Endodermal cell (in vitro differentiated cells): ENCODE results near the gene SSBP3. TPM values are rescaled to one million over a fixed set of nuclear protein-coding genes. Genes with fewer than 3 reads are reported as not detected.

Experiments used
- DNase-seq: peaks from one replicate; pipeline ENCODE4 v3.0.0-alpha.2; 2017
- H3K27ac ChIP-seq: 2 replicates; pipeline ENCODE4 v1.5.1; 2013; ENCODE audit warnings: mild to moderate bottlenecking, low read depth, low read length, moderate library complexity
- H3K27me3 ChIP-seq: 2 replicates; pipeline ENCODE4 v1.6.1; 2013; ENCODE audit warnings: mild to moderate bottlenecking, low read length, moderate library complexity; ENCODE audit not compliant: insufficient read depth, control insufficient read depth, poor library complexity, severe bottlenecking
- H3K36me3 ChIP-seq: 2 replicates; pipeline ENCODE4 v1.7.0; 2013; ENCODE audit warnings: mild to moderate bottlenecking, low read length, moderate library complexity; ENCODE audit not compliant: control insufficient read depth, insufficient read depth
- H3K4me1 ChIP-seq: one replicate; pipeline ENCODE4 v1.7.0; 2013; ENCODE audit warnings: low read length; ENCODE audit not compliant: control insufficient read depth, insufficient read depth
- H3K4me3 ChIP-seq: 2 replicates; pipeline ENCODE4 v1.5.1; 2013; ENCODE audit warnings: mild to moderate bottlenecking, low read length, moderate library complexity
- H3K9ac ChIP-seq: 2 replicates; pipeline ENCODE4 v1.6.1; 2013; ENCODE audit warnings: mild to moderate bottlenecking, low read length, moderate library complexity; ENCODE audit not compliant: poor library complexity, severe bottlenecking; ENCODE audit errors: extremely low read depth
- H3K9me3 ChIP-seq: 2 replicates; pipeline ENCODE4 v1.6.1; 2013; ENCODE audit warnings: mild to moderate bottlenecking, low read length, moderate library complexity; ENCODE audit not compliant: control insufficient read depth
- H3K27ac Mint-ChIP-seq: 2 replicates; pipeline ENCODE4 v1.8.0; 2020; ENCODE audit warnings: mixed read lengths
- H3K27me3 Mint-ChIP-seq: 2 replicates; pipeline ENCODE4 v1.8.0; 2021; ENCODE audit warnings: mild to moderate bottlenecking, mixed read lengths; ENCODE audit not compliant: insufficient read depth
- H3K36me3 Mint-ChIP-seq: 2 replicates; pipeline ENCODE4 v1.8.0; 2020; ENCODE audit warnings: low read depth, mixed read lengths
- H3K4me1 Mint-ChIP-seq: 2 replicates; pipeline ENCODE4 v1.8.0; 2020; ENCODE audit warnings: mixed read lengths
- H3K4me3 Mint-ChIP-seq: 2 replicates; pipeline ENCODE4 v1.8.0; 2020; ENCODE audit warnings: mild to moderate bottlenecking, moderate library complexity, mixed read lengths
- H3K9me3 Mint-ChIP-seq: 2 replicates; pipeline ENCODE4 v1.8.0; 2020; ENCODE audit warnings: mild to moderate bottlenecking, mixed read lengths
- WGBS, 2 experiments: methylation state at CpG; one replicate each; pipeline versions ENCODE4 v1.1.5 to v1.1.7; 2013; ENCODE audit warnings: missing lambda C conversion rate in 2 of 2, mixed read lengths in 1 of 2; ENCODE audit not compliant: insufficient coverage in 1 of 2, insufficient read length in 1 of 2; 5-methylcytosine and 5-hydroxymethylcytosine counted together
- total RNA-seq, 2 donors: library from RNA; stranded (reverse); fragmentation: NEBNext Ultra II Directional in 1 of 2; extraction: Animal tissue kit (Norgen Biotek cat#: 25700) in 1 of 2; gene quantifications; 2 replicates in 1 of 2; 3 replicates in 1 of 2; pipeline ENCODE4 v1.2.1, GENCODE V29; 2021
- TF ChIP-seq, protein P1 (sequence below): fragments of 200-600 bp; sonication (generic); conservative IDR thresholded peaks from 2 replicates; pipeline ENCODE4 v1.5.0; 2021; ENCODE audit warnings: antibody characterized with exemption, mild to moderate bottlenecking

SSBP3 gene
- total RNA-seq, 2 donors from 2014 or later: 342 TPM

DNA sequence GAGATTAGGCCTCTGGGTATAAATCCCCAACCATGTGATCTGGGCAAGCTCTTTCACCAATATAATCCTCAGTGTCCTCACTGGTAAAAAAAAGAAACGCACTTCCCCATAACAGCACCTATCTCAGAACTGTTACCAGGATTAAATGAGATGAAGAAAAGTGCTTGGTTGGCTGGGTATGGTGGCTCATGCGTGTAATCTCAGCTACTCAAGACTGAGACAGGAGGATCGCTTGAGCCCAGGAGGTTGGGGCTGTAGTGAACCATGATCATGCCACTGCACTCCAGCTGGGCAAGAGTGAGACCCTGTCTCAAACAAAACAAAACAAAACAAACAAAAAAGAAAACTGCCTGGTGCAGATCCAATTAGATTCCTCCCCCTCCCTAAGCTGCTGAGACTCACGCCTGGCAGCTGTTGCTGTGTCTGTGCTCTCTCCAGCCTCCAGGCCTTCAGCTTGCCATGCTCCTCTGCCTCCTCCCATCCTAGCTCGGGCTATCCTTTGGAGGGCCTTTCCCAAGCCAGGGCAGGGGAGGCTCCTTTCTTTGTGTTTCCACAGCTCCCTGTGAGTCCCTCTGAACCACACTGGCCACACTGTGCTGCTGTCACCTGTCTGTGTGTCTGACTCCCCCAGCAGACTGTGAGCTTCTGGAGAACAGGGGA is 225.4 kb downstream of the SSBP3 start:
- no peak for DNase-seq
- peaks cover under 1% of the 10 kb centered on the region for H3K9me3 Mint-ChIP-seq
- Histone ChIP-seq H3K4me3 (no peak overlapping the region), H3K27ac (peak overlapping the region; percentile 67), H3K9ac (no peak overlapping the region), H3K9me3 (no peaks in the 10 kb centered on the region), H3K27me3 (no peaks in the 10 kb centered on the region), H3K36me3 (no peaks in the 10 kb centered on the region), H3K4me1 (peaks cover 2% of the 10 kb centered on the region)
- no peak overlapping the region for H3K4me3 Mint-ChIP-seq
- no peak overlapping the region for H3K27ac Mint-ChIP-seq
- peaks cover 7% of the 10 kb centered on the region for H3K36me3 Mint-ChIP-seq
- H3K27me3 Mint-ChIP-seq: no peaks in the 10 kb centered on the region
- peaks cover 5% of the 10 kb centered on the region for H3K4me1 Mint-ChIP-seq
- TF ChIP-seq, protein P1, sequence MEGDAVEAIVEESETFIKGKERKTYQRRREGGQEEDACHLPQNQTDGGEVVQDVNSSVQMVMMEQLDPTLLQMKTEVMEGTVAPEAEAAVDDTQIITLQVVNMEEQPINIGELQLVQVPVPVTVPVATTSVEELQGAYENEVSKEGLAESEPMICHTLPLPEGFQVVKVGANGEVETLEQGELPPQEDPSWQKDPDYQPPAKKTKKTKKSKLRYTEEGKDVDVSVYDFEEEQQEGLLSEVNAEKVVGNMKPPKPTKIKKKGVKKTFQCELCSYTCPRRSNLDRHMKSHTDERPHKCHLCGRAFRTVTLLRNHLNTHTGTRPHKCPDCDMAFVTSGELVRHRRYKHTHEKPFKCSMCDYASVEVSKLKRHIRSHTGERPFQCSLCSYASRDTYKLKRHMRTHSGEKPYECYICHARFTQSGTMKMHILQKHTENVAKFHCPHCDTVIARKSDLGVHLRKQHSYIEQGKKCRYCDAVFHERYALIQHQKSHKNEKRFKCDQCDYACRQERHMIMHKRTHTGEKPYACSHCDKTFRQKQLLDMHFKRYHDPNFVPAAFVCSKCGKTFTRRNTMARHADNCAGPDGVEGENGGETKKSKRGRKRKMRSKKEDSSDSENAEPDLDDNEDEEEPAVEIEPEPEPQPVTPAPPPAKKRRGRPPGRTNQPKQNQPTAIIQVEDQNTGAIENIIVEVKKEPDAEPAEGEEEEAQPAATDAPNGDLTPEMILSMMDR: no peak
- WGBS, 2 experiments: 66 to 89% methylated on average over 2 to 4 of the region's 5 CpGs

DNA sequence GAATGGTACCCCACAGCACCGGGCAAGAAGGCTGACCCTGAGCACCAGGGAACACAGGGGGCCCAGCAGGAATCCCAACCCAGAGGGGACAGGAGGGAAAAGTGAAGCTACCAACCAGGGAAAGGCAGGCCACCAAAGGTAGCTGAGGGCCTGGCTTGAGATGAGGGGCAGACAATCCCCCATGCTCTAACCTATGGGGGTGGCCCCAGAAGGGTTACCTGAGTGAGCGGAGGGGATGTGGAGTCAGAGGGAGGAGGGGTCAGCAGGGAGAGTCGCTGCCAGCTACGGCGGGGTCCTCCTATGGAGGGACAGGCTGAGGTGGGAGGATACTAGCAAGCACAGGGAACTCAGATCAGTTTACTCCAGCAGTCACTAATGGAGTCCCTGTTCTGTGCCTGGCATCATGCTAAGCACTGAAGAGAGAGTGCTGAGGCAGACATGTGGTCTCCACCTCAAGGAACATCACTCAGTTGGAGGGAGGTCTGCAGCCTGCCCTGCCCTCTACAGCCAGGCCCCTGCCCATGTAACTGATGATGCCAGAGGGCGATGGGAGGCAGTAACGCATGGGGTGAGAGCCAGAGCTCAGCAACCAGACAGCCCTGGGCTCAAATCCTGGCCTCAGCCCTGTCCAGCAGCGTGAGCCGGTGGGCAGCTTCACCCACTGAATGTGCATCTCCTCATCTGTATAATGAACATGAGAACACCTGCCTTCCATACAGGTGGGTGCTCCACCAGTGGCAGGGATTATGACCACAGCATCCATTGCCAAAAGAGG is 227.7 kb downstream of the SSBP3 start:
- DNase-seq: no peak
- Mint-ChIP-seq H3K27ac (no peak overlapping the region), H3K9me3 (no peaks in the 10 kb centered on the region), H3K36me3 (peaks cover 5% of the 10 kb centered on the region), H3K4me3 (no peak overlapping the region), H3K4me1 (peaks cover 5% of the 10 kb centered on the region), H3K27me3 (no peaks in the 10 kb centered on the region)
- Histone ChIP-seq H3K27ac (no peak overlapping the region), H3K4me1 (peaks cover 2% of the 10 kb centered on the region), H3K9ac (no peak overlapping the region), H3K9me3 (no peaks in the 10 kb centered on the region), H3K27me3 (no peaks in the 10 kb centered on the region), H3K36me3 (no peaks in the 10 kb centered on the region), H3K4me3 (no peak overlapping the region)
- TF ChIP-seq, protein P1: no peak
- 94 to 98% methylated on average over 9 of the region's 9 CpGs for WGBS, 2 experiments

DNA sequence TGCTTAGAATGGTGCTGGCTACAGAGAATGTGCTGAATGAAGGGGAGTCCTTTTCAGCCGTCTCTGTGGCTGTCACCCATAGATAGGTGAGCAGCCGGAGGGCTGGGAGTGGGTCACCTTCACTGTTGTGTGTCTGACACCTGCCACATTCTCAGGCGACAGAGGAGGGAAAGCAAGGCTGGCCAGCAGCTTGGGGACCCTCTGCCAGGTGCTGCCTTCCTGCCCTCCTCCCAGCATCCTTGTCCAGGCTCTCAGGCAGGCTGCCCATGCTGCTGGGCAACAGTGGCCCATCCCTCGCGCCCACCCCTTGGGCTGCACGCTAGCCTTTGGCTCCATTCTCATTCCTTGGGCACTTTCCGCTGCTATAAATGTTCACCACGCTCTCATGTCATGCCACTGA is 228.5 kb downstream of the SSBP3 start:
- no peak for DNase-seq
- Mint-ChIP-seq H3K27me3 (no peaks in the 10 kb centered on the region), H3K9me3 (no peaks in the 10 kb centered on the region), H3K27ac (no peak overlapping the region), H3K4me3 (no peak overlapping the region), H3K36me3 (peaks cover 5% of the 10 kb centered on the region), H3K4me1 (peaks cover 5% of the 10 kb centered on the region)
- no peaks in the 10 kb centered on the region for H3K27me3 ChIP-seq
- no peaks in the 10 kb centered on the region for H3K9me3 ChIP-seq
- no peak overlapping the region for H3K27ac ChIP-seq
- H3K36me3 ChIP-seq: no peaks in the 10 kb centered on the region
- no peak overlapping the region for H3K9ac ChIP-seq
- no peak overlapping the region for H3K4me3 ChIP-seq
- WGBS, 2 experiments: 90 to 94% methylated on average over 7 to 8 of the region's 8 CpGs
- peaks cover 2% of the 10 kb centered on the region for H3K4me1 ChIP-seq
- TF ChIP-seq, protein P1: no peak
